Hepatic stellate cell (primary cell): ENCODE data around the gene CADM3.
A peak's percentile ranks its signal among the peaks of the same experiment; 100 is the strongest.

ENCODE experiments used
- DNase-seq: peaks from one replicate; pipeline ENCODE4 v3.0.0; 2011; ENCODE audit warnings: low spot score

CADM3 gene

GRCh38 chr1:159171254-159171687 is at the start of gene CADM3:
CADM3 (plus strand) TSS chr1:159171615; CDS start chr1:159171766, 151 bp downstream.
- DNase-seq = no peak

DNA sequence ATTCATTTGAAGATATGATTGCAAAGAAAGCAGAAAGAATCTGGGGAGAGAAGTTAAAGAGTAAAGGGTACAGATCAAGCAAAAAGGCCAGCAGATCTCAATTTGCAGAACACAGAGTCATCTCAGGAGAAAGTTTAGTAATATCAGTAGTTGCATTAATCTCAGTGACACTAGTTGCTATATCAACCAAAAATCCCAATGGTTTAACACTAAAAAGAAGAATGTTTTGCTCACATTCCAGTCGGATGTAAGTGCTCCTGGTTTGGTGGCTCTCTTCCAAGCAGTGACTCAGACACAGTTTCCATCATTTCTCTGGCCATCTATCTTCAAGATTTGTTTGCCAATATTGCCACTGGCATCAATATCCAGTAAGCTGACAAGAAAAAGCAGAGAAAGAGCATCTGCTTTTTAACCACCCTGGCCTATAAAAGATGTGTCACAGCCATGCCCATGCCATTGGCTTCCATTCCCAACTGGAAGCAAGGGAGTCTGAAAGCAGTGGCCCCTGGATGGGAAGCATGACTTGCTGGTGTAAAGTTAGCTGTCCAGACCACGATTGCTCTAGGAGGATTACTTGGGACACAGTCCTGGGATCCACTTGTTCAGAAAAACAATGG is 49.3 kb upstream of the CADM3 start:
- DNase-seq = no peak

- DNase-seq = no peak
These were observed 47.8 kb upstream of the CADM3 start for GRCh38 chr1:159123587-159123986.

DNA sequence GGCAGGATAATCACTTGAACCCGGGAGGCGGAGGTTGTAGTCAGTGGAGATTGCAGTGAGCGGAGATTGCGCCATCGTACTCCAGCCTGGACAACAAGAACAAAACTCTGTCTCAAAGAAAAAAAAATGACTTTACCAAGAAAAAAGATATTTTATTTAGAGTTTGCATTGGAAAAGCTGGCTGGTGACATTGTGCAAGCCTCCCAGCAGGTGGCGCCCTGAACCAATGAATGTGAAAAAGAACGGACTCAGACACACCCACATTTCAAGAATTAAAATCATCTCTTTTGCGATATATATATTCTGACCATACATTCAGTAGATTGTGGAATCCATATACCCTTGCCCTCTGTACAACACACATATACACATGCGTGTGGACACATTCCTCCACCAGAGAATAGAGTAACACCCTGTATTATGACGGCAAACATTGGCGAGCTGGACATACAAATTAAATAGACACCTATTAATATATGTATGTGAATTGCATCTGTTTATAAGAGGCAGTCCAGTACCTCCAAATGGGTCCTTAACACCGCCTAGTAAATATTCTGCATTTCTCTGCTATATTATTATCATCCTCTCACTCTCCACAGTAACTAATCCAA is 39.0 kb upstream of the CADM3 start:
- DNase-seq = peak; percentile 40

DNA sequence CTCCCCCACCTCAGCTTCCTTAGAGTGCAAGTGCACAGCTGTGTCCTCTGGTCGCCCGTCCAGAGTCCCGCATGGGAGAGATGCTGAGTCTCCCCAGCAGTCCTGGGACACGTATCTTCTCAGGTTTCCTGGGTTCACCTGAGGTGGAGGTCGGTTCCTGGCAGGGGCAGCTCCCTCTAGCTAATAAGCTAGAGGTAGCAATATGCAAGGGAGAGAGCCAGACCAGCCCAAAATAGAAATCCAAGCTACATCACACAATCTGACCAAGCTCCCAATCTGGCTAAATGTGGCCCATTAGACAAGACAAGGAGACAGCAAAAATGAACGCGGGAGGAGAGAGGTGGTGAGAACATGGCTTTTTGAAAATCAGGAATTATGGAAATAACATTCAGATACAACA is 30.9 kb upstream of the CADM3 start:
- DNase-seq = no peak

DNA sequence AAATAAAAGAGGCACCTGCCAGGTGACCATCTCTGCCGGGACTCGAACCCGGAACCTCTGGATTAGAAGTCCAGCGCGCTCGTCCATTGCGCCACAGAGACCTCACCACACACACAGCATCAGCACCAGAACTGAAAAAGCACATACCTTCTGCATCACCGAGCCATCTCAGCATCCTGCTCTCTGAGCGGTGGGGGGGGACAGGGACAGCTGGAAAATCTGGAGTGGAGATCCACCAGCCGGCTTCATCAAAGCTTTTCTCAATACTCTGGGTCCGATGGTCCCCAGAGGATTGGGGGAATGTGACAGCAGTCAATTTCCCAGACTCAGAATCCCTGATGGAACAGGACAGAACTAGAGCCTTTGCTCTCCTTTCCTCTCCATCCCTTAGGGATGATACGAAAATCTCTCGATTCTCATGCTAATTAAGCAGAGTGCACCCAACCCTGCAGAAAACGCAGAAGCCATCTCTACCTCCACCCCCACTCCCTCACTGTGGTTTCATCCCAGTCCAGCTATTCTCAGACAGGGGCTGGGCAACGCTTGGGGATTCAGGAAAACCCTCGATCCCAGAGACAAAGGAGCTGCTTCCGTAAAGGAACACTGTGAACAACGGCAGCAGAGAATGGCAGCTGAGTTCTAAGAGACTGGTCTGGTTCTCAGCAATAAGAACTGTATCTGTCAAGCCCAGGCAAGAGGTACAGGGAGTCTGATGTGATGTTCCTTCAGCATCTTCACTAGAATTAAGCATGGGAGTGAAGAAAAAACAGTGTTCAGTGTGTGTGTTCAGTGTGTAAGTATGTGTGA is 29.6 kb upstream of the CADM3 start:
- DNase-seq = peak; percentile 14

DNA sequence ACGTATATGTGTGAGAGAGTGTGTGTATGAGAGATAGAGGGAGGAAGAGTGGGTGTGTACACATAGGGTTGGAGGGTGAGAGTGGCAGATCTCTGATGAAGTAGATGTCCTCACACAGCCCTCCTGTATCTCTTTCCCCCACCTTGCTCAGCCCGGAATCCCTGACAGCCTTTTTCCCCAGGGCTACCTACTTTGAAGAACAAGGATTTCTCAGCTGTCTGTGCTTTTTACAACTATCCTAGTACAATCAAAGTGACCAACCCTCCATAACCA is 29.1 kb upstream of the CADM3 start:
- DNase-seq = no peak

GRCh38 chr1:159142726-159143510 is 28.5 kb upstream of the CADM3 start:
- DNase-seq = no peak

GRCh38 chr1:159144571-159144970 is 26.8 kb upstream of the CADM3 start:
- no peak for DNase-seq

DNA sequence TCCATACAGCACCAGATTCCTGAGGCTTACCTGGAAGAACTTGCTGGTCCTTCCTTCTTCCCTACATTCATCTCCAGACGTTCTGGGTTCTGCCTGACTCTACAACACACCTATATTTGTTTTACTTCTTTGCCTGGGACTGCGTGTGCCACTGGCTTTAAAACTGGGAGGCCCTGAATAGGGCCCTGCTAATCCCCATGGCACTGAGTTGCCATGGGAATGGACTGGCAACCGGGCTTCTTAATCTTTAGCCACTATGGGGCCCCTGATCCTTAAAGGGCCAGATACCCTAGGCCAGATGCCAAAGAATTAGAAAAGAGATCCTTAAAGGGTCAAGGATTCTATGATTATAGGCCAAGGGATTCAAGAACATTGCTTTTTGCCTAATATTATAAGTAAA is 24.4 kb upstream of the CADM3 start:
- no peak for DNase-seq

DNA sequence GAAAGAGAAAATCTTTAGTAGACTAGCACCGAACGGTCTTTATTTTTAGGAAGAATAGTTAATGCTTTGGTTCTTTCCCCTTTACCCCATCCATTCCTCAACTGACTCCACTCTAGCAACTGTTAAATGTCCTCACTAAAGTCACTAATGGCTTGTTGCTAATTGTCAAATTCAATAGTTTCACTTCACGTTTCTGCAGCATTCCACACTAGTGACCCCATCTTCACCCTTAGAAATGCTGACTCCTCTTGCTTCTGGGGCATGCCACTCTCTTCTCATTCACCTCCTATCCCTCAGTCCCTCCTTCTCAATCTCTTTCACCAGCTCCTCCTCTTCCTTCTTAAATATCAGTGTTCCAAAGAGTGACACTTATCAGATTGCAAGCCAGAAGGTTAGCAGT is 19.4 kb upstream of the CADM3 start:
- no peak for DNase-seq

GRCh38 chr1:159161001-159161718 is 10.3 kb upstream of the CADM3 start:
- DNase-seq = peak; percentile 50

GRCh38 chr1:159161719-159162026 is 9.7 kb upstream of the CADM3 start:
- DNase-seq = no peak

- no peak for DNase-seq
These were observed 8.7 kb upstream of the CADM3 start for GRCh38 chr1:159162516-159163265.

DNA sequence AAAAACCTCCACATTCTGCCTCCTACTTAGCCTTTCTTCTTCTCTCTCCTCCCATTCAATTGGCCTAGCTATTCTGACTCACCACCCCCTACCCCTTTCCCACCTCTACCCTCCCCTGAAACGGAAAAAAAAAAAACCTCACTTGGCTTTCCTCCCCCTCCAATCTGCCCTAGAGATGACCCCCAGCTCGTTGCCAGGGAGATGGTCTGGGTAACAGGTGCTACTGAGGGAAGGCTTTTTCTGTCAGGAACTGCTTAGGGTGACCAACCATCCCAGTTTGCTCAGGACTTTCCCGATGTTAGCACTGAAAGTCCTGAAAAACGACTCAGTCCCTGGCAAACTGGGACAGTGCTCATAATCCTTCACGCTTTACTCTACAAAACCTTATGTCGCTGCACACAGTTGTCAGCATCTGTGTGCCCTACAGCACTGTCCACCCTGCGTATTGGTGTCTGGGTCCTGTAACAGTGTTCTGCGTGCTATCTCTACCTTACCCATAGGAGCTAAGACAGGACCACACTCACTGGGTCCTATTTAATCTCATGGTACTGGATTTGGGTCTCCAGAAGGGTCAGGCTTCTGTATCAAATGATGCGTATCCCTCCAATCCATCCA is 7.7 kb upstream of the CADM3 start:
- no peak for DNase-seq

- no peak for DNase-seq
These were observed 3.4 kb upstream of the CADM3 start for GRCh38 chr1:159168043-159168442.

- DNase-seq = no peak
These were observed 776 bp upstream of the CADM3 start for GRCh38 chr1:159170639-159171038.

DNA sequence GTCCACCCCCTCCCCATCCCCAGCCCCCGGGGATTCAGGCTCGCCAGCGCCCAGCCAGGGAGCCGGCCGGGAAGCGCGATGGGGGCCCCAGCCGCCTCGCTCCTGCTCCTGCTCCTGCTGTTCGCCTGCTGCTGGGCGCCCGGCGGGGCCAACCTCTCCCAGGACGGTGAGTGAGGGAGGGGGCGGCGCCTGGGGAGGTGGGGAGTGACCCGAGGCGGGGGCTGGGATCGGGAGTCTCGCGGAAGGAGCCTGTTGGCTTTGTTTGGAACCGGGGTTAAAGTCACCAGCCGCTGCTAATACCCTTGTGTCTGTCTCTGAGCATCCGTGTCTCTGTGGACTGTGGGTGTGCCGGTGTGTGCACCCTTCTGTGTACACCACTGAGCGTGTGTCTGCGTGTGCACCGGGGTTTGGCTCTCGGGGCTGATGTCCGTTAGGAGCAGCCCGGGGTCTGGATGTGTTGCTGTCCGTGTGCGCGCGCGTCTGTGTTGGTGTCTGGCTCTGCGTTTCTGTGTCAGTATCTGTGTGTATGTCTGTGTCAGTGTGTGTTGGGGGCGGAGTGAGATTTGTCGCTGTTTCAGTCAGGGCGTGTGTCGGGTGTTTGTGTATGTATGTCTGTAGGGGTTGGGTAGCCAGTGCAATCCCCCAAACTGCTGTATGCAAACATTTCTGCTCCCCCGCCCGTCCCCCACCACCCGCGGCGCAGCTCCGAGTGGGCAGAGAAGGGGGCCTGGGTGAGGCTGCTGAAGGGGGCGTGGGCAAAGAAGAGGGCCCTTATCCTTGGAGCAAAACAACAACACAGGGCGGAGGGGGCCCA is 480 bp downstream of the CADM3 start:
- DNase-seq = no peak

DNA sequence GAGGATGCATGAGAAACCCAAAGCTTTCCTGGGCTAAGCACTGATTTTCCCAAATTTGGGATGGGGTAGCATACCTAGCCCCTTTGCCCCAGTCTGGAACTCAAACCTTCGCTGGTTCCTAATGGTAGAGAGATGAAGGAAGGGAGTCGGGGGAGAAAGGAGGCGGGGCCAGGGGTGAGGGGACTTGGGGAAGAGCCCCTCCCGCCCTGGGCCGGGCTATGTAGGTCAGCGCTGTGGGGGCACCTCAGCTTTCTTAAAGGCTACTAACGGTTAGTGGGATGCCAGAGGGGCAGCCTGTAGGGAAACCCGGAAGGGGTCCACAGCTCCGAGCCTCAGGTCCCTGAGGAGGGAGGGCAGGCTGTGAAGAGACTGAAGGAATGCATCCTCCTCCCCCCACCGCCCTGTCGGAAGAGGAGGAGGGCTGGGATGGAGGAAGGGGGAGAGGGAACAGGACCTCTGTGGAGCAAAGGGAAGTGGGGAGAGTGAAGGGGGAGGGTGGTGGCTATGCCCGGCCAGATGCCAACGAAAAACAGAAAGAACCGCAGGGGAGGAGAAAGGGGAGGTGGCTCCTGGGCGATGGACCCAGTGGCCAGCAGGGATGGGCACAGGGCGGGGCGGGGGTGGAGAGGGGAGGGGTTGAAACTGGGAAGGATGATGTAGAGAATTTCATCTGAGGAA is 1.3 kb downstream of the CADM3 start:
- DNase-seq = no peak

DNA sequence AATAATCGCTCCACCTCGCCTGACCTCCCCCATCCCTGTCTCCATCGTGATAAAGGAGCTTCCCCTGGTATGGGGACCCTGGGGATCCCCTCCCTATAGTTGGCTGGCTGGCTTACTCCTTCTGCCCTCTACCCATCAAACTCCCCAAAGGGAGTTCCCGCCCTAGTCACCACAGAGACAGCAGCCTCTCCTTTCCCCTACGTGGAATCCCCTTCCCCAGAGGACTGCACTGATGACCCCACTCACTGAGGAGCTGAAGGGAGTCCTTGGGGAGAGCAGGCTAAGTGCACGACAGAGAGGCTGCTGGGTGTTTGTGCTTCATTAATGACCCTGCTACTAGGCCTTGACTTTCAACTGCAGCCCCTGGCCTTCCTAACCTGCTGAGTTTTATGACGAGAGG is 1.9 kb downstream of the CADM3 start:
- DNase-seq = no peak
